ENCODE results near the gene SH3GL1. TPM values are rescaled to one million over a fixed set of nuclear protein-coding genes. Genes with fewer than 3 reads are reported as not detected.
"Not testable (repeated sequence)": the region's sequence is repeated elsewhere in the genome, so short reads cannot be mapped to it uniquely, and the experiment has no call there.

SH3GL1 gene
- total RNA-seq, 1 donor: 83.2 TPM

DNA sequence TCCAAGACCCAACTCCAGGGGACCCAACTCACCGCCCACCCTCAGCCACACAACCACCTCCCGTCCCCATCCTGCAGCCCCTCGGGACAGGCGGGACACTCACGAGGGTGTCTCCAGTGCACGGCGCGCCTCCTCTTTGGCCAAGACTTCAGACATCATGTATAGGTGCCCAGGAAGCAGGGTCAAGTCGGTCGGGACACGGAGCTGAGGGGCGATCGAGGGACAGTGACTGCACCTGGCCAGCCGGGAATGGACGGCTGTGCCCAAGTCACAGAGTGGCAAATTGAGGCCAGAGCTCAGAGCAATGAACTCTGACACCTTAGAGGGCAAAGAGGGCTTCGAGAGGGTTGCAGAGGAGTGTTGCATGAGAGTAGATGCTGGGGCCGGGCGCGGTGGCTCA lies 70.5 kb downstream of the SH3GL1 start:
- Histone ChIP-seq H3K79me2 (ENCODE audit: insufficient read depth, low read length) (no peaks in the 10 kb centered on the region), H4K20me1 (ENCODE audit: insufficient read depth, low read length) (no peaks in the 10 kb centered on the region), H3K4me1 (ENCODE audit: insufficient read depth, low read length) (peaks cover 5% of the 10 kb centered on the region), H3K9me3 (ENCODE audit: low read depth, low read length) (no peaks in the 10 kb centered on the region), H2AFZ (ENCODE audit: low read length) (no peak overlapping the region), H3K4me3 (ENCODE audit: insufficient read depth, low read length) (no peak overlapping the region), H3K36me3 (ENCODE audit: insufficient read depth, low read length) (no peaks in the 10 kb centered on the region), H3K27me3 (ENCODE audit: insufficient read depth, low read length) (peaks cover 10% of the 10 kb centered on the region), H3K4me2 (ENCODE audit: insufficient read depth, low read length) (no peak overlapping the region), H3K27ac (ENCODE audit: low read depth, low read length) (no peak overlapping the region)
- TF ChIP-seq, protein P1, sequence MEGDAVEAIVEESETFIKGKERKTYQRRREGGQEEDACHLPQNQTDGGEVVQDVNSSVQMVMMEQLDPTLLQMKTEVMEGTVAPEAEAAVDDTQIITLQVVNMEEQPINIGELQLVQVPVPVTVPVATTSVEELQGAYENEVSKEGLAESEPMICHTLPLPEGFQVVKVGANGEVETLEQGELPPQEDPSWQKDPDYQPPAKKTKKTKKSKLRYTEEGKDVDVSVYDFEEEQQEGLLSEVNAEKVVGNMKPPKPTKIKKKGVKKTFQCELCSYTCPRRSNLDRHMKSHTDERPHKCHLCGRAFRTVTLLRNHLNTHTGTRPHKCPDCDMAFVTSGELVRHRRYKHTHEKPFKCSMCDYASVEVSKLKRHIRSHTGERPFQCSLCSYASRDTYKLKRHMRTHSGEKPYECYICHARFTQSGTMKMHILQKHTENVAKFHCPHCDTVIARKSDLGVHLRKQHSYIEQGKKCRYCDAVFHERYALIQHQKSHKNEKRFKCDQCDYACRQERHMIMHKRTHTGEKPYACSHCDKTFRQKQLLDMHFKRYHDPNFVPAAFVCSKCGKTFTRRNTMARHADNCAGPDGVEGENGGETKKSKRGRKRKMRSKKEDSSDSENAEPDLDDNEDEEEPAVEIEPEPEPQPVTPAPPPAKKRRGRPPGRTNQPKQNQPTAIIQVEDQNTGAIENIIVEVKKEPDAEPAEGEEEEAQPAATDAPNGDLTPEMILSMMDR (IDR thresholded peaks at IDR 0.05; ENCODE audit: extremely low read depth, low read depth, low read length): no peak
- peak; percentile 56 for DNase-seq (ENCODE audit: insufficient read length, low spot score, missing footprints)

DNA sequence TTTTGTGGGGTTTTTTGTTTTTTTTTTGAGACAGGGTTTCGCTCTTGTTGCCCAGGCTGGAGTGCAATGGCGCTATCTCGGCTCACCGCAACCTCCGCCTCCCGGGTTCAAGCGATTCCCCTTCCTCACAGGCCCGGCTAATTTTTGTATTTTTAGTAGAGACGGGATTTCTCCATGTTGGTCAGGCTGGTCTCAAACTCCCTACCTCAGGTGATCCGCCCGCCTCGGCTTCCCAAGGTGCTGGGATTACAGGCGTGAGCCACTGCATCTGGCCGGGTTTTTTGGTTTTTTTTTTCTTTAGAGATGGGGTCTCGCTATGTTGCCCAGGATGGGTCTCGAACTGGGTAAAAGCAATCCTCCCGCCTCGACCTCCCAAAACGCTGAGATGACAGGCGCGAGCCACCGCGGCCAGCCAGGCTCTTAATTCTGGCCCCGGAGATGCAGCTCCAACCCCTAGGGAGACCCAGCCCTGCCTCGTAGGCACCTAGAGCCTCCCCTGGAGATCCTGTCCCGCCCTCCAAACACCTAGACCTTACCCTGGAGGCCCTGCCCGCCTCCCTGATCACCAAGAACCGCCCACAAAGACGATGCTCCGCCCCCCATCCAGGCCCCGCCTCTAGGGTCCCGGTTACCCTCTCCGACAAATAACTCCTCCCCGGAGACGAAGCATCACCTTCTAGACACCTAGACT lies 71.2 kb downstream of the SH3GL1 start:
- Histone ChIP-seq H2AFZ (ENCODE audit: low read length) (peak overlapping the region; percentile 85), H3K4me2 (ENCODE audit: insufficient read depth, low read length) (peak overlapping the region; percentile 89), H3K27me3 (ENCODE audit: insufficient read depth, low read length) (peaks cover 10% of the 10 kb centered on the region), H3K4me3 (ENCODE audit: insufficient read depth, low read length) (peak overlapping the region; percentile 69)
- H3K79me2 ChIP-seq (ENCODE audit: insufficient read depth, low read length); H3K4me1 ChIP-seq (ENCODE audit: insufficient read depth, low read length); H4K20me1 ChIP-seq (ENCODE audit: insufficient read depth, low read length); H3K27ac ChIP-seq (ENCODE audit: low read depth, low read length); H3K9me3 ChIP-seq (ENCODE audit: low read depth, low read length); H3K36me3 ChIP-seq (ENCODE audit: insufficient read depth, low read length): not testable (repeated sequence)
- DNase-seq (ENCODE audit: insufficient read length, low spot score, missing footprints): peak; percentile 62

DNA sequence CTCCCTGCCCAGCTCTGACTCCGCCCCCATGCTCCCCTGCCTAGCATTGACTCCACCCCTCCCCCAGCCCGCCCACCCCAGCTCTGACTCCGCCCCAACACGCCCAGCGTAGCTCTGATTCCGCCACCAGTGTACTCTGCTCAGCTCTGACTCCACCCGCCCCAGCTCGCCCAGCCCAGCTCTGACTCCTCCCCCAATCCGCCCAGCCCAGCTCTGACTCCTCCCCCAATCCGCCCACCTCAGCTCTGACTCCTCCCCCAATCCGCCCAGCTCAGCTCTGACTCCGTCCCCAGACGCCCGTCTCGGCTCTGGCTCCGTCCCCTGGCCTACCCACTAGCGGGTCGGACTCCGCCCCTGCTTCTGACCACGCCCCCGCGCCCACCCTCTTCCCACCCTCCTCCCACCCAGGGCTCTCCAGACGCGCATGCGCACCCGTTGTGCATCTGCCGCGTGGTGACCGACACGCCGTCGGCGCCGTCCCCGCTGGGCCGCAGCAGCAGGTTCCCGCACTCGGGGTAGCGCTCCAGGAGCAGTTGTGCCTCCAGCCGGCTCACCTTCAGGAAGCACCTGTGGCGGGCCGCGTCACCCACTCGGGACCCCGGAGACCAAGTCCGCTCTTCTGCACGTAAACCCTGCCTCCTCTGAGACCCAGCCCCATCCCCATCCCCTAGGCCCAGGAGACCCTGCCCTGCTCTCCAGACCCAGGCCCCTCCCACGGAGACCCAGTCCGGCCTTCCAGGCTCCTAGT lies 71.9 kb downstream of the SH3GL1 start:
- DNase-seq (ENCODE audit: insufficient read length, low spot score, missing footprints): peak; percentile 95
- Histone ChIP-seq H3K4me1 (ENCODE audit: insufficient read depth, low read length) (peaks cover 5% of the 10 kb centered on the region), H3K4me2 (ENCODE audit: insufficient read depth, low read length) (peak overlapping the region; percentile 89), H3K27ac (ENCODE audit: low read depth, low read length) (no peak overlapping the region), H2AFZ (ENCODE audit: low read length) (peak overlapping the region; percentile 85), H3K36me3 (ENCODE audit: insufficient read depth, low read length) (no peaks in the 10 kb centered on the region), H3K9me3 (ENCODE audit: low read depth, low read length) (no peaks in the 10 kb centered on the region), H3K27me3 (ENCODE audit: insufficient read depth, low read length) (peaks cover 10% of the 10 kb centered on the region), H4K20me1 (ENCODE audit: insufficient read depth, low read length) (no peaks in the 10 kb centered on the region), H3K4me3 (ENCODE audit: insufficient read depth, low read length) (peak overlapping the region; percentile 69), H3K79me2 (ENCODE audit: insufficient read depth, low read length) (no peaks in the 10 kb centered on the region)
- TF ChIP-seq, protein P1 (IDR thresholded peaks at IDR 0.05; ENCODE audit: extremely low read depth, low read depth, low read length): no peak

DNA sequence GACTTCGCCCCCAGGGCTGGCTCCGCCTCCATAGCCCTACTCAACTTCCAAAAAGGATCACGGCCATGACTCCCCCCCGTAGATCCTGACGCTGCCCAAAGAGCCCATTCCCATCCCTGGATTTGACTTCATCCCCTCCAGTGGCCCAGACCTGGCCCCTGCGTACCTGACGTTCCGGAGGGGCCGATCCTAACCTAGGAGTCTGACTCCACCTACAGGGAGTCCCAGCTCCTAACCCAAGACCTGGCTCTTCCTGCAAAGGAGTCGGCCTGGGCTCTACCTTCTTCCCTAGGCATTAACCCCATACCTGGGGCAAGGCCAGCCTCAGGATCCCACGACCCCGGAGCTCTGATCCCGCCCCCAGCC lies 72.5 kb downstream of the SH3GL1 start:
- TF ChIP-seq, protein P1 (IDR thresholded peaks at IDR 0.05; ENCODE audit: extremely low read depth, low read depth, low read length): no peak
- no peak overlapping the region for H3K27ac ChIP-seq (ENCODE audit: low read depth, low read length)
- H3K4me1 ChIP-seq (ENCODE audit: insufficient read depth, low read length): peaks cover 5% of the 10 kb centered on the region
- no peak for DNase-seq (ENCODE audit: insufficient read length, low spot score, missing footprints)
- H3K27me3 ChIP-seq (ENCODE audit: insufficient read depth, low read length): peaks cover 10% of the 10 kb centered on the region
- H3K4me2 ChIP-seq (ENCODE audit: insufficient read depth, low read length): peak overlapping the region; percentile 72
- peak overlapping the region; percentile 37 for H3K4me3 ChIP-seq (ENCODE audit: insufficient read depth, low read length)
- H3K9me3 ChIP-seq (ENCODE audit: low read depth, low read length): no peaks in the 10 kb centered on the region
- no peaks in the 10 kb centered on the region for H3K36me3 ChIP-seq (ENCODE audit: insufficient read depth, low read length)
- no peaks in the 10 kb centered on the region for H3K79me2 ChIP-seq (ENCODE audit: insufficient read depth, low read length)
- H2AFZ ChIP-seq (ENCODE audit: low read length): peak overlapping the region; percentile 59
- H4K20me1 ChIP-seq (ENCODE audit: insufficient read depth, low read length): no peaks in the 10 kb centered on the region
